ENCODE results near the gene TRABD2B.

TRABD2B gene

GRCh38 chr1:47915677-47916353, 81.4 kb downstream of the TRABD2B start:
- H3K27ac ChIP-seq: no peak overlapping the region
- TF ChIP-seq CTCF (IDR thresholded peaks at IDR 0.05) (no peak), ZFX (IDR thresholded peaks at IDR 0.05; ENCODE audit: borderline replicate concordance) (no peak)

GRCh38 chr1:47914952-47915676, 82.1 kb downstream of the TRABD2B start:
- TF ChIP-seq ZFX (IDR thresholded peaks at IDR 0.05; ENCODE audit: borderline replicate concordance) (no peak), CTCF (IDR thresholded peaks at IDR 0.05) (no peak)
- H3K27ac ChIP-seq: no peak overlapping the region

- TF ChIP-seq CTCF (IDR thresholded peaks at IDR 0.05) (no peak), ZFX (IDR thresholded peaks at IDR 0.05; ENCODE audit: borderline replicate concordance) (no peak)
- no peak overlapping the region for H3K27ac ChIP-seq
These were observed 82.8 kb downstream of the TRABD2B start for GRCh38 chr1:47914218-47914938.

- TF ChIP-seq ZFX (IDR thresholded peaks at IDR 0.05; ENCODE audit: borderline replicate concordance) (no peak), CTCF (IDR thresholded peaks at IDR 0.05) (no peak)
- H3K27ac ChIP-seq: no peak overlapping the region
These were observed 83.9 kb downstream of the TRABD2B start for GRCh38 chr1:47913225-47913823.

- H3K27ac ChIP-seq: no peak overlapping the region
- no peak for TF ChIP-seq ZFX (IDR thresholded peaks at IDR 0.05; ENCODE audit: borderline replicate concordance)
- TF ChIP-seq CTCF (IDR thresholded peaks at IDR 0.05): no peak
These were observed 84.4 kb downstream of the TRABD2B start for GRCh38 chr1:47912756-47913155.

GRCh38 chr1:47911892-47912291, 85.3 kb downstream of the TRABD2B start:
- TF ChIP-seq CTCF (IDR thresholded peaks at IDR 0.05): no peak
- no peak for TF ChIP-seq ZFX (IDR thresholded peaks at IDR 0.05; ENCODE audit: borderline replicate concordance)
- no peak overlapping the region for H3K27ac ChIP-seq
